GM08714 (cell line): ENCODE results near the gene PPP1R14B.

ENCODE experiments used
- H3K4me3 ChIP-seq: fragments of 200-500 bp; sonication (Bioruptor generic); 2 replicates; pipeline ENCODE4 v1.5.1; 2014; ENCODE audit warnings: mild to moderate bottlenecking, low read length, inconsistent platforms
- ZNF274 ChIP-seq: IDR thresholded peaks from 2 replicates; pipeline ENCODE4 v1.6.1; 2012; ENCODE audit warnings: mild to moderate bottlenecking, low read depth, low read length

PPP1R14B gene

DNA sequence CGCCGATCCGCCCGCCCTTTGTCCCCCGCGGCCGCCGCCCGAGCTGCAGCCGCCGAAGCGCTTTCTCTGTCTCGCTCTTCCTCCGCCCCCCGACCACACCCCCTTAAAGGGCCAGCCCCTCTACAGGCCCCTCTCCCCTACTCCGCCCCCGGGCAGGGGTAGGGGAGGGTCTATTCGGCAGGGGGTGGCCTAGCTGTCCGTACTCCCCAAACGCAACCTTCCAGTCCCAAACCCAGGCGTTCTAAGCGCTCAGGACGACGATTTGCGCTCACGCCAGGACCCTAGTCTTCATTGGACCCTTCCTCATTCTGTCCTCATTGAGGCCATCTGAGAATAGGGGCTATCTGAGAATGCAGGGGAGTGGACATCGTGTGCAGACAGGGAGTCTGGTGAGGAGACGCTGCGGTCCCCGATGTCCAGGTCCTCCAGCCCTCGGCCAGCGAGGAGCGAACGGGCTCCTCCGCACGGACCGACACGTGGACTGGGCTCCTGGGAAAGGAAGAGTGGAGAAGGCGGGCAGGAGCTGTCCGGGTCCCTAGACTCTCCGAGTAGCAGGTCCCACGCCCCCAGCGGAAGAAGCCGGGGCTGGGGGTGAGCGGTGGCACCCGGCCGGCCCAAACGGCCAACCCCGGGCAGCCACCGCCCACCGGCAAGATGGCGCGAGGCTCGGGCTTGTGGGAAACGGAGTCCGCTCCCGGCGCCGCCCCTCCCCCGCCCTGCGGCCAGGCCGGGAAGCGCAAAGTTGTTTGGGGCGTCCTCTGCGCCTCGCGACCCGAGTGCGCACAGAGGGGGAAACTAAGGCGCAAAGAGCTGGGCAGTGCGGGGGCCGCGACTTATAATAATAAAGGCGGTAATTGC is at the start of gene PPP1R14B:
Gene PPP1R14B (minus strand): TSS at position 73 of the 858 bp plus-strand sequence. CDS start 270 bp downstream, outside the sequence.
- no peak for TF ChIP-seq ZNF274
- peak within 1 kb of the TSS; percentile 72 for H3K4me3 ChIP-seq

- no peak for TF ChIP-seq ZNF274
- no peak overlapping the region for H3K4me3 ChIP-seq
These were observed 49.5 kb upstream of the PPP1R14B start for GRCh38 chr11:64296236-64296635.

- no peak overlapping the region for H3K4me3 ChIP-seq
- TF ChIP-seq ZNF274: no peak
These were observed 49.0 kb upstream of the PPP1R14B start for GRCh38 chr11:64295760-64296159.

- TF ChIP-seq ZNF274: no peak
- no peak overlapping the region for H3K4me3 ChIP-seq
These were observed 48.0 kb upstream of the PPP1R14B start for GRCh38 chr11:64294774-64295173.

- no peak overlapping the region for H3K4me3 ChIP-seq
- no peak for TF ChIP-seq ZNF274
These were observed 45.9 kb upstream of the PPP1R14B start for GRCh38 chr11:64292460-64293254.

- no peak overlapping the region for H3K4me3 ChIP-seq
- TF ChIP-seq ZNF274: no peak
These were observed 45.2 kb upstream of the PPP1R14B start for GRCh38 chr11:64291752-64292459.

DNA sequence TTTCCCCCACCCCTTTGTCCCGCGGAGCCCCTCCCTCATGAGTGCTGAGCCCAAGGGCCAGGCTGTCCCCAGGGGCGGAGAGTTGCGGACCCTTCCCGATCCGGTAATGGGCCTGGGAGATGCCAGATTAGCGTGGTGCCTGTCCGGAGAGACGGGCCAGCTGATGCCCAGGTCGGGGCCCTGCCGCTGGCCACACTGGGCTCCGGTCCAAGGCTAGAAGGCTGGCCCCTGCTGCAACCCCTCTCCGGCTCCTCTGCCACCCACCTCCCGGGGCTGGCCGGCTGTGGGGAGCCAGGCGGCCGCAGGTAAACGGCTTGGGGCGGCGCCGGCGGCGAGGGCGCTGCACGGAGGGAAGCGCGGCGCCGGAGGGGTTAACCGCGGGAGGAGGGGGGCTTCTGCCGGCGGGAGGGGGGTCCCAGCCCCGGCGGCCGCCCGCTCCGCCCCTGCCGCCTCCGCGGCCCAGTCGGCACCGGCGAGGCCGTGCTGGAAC is 44.6 kb upstream of the PPP1R14B start, which contains the start of gene KCNK4:
Gene KCNK4 (plus strand): TSS at position 41 of the 490 bp plus-strand sequence. CDS start 1,717 bp downstream, outside the sequence.
- TF ChIP-seq ZNF274: no peak
- H3K4me3 ChIP-seq: no peak within 1 kb of the TSS

DNA sequence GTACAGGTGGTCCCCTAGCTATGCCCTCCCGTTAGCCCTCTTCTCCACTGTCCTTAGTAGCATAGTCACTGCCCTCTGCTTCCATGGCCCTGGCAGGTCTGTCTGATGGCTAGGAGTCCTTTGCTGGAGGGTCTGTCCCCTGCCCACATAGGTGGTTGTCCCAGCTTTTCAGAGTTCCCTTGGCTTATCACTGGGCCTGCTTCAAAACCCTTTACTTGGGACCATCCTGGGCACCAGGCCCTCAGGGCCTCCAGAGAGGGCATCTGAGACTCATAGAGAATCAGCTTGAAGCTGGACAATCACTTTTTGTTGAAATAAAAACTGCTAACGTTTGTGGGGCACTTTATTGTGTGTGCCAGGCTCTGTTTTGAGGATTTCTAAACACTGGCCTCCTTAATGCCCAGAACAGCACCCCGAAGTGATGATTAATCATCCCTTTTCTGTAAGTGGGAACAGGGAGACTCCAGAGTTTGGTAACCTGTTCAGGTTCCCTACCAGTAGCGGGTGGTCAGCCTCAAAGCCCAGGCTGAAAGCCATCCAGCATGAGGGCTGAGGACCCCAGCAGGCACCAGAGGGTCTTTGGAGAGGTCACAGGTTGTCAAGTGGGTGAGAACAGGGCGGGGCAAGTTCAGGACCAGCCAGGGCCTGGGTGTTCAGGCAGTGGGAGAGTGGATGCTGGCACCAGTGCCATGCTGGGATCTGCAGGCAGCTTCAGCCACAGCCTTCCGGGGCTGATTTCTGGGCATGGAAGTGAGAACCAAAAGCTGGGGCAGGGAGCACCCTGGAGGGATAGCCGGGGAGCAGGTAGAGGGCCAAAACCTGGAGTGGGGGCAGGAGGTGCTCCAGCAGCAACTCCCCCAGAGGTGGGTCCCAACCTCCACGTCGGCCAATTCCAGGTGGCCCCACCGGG is 43.9 kb upstream of the PPP1R14B start:
- TF ChIP-seq ZNF274: no peak
- H3K4me3 ChIP-seq: no peak overlapping the region

GRCh38 chr11:64289002-64289564 is 42.3 kb upstream of the PPP1R14B start:
- no peak overlapping the region for H3K4me3 ChIP-seq
- TF ChIP-seq ZNF274: no peak

DNA sequence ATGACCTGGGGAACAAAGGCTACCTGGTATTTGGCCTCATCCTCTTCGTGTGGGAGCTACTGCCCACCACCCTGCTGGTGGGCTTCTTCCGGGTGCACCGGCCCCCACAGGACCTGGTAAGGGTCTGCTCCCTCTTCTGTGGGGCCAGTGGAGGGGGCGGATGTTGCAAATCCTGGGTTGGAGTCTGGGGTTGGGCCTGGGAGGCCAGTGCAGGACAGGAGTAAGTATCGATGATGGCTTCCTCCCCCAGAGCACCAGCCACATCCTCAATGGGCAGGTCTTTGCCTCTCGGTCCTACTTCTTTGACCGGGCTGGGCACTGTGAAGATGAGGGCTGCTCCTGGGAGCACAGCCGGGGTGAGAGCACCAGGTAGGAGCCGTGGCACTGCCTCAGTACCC is 41.6 kb upstream of the PPP1R14B start:
- no peak for TF ChIP-seq ZNF274
- no peak overlapping the region for H3K4me3 ChIP-seq

DNA sequence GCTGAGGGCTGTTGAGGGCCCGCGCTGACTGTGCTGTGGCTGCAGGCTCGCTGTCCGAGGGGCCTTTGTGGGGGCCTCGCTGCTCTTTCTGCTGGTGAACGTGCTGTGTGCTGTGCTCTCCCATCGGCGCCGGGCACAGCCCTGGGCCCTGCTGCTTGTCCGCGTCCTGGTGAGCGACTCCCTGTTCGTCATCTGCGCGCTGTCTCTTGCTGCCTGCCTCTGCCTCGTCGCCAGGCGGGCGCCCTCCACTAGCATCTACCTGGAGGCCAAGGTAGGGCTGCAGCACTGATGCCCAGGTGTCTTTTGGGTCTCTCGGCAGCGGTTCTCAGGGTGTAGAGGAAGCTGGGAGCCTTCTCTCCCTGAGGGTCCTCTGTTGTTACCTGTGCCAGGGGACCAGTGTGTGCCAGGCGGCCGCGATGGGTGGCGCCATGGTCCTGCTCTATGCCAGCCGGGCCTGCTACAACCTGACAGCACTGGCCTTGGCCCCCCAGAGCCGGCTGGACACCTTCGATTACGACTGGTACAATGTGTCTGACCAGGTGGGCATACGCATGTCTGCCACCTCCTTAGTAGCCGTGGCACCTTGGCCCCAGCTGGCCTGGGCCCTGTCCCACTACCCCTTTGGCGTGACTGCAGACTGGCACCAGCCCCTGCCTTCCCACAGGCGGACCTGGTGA is 41.1 kb upstream of the PPP1R14B start:
- no peak overlapping the region for H3K4me3 ChIP-seq
- no peak for TF ChIP-seq ZNF274

GRCh38 chr11:64286801-64287159 is 40.0 kb upstream of the PPP1R14B start:
- TF ChIP-seq ZNF274: no peak
- H3K4me3 ChIP-seq: no peak overlapping the region
